Subcutaneous adipose tissue (tissue), 4 donors: ENCODE results near the gene PHLDA2. TPM values are rescaled to one million over a fixed set of nuclear protein-coding genes. Genes with fewer than 3 reads are reported as not detected.

Experiments used
- CTCF ChIP-seq: fragments of 450-650 bp; IDR thresholded peaks from one replicate; pipeline ENCODE4 v1.5.1; 2016; ENCODE audit warnings: low read depth, mild to moderate bottlenecking, control low read depth, antibody characterized with exemption, moderate library complexity
- total RNA-seq, 4 donors: library from RNA; depleted of rRNA; stranded (reverse); fragments of >200 nt; gene quantifications; one replicate each; pipeline ENCODE4 v1.1.0, GENCODE V29; 2016

PHLDA2 gene
- total RNA-seq, 4 donors from 2014 or later = 1.2 to 1.8 TPM; not detected in 2

GRCh38 chr11:2940147-2940920 lies 11.1 kb upstream of the PHLDA2 start:
- TF ChIP-seq CTCF = no peak

GRCh38 chr11:2934611-2935239 lies 5.5 kb upstream of the PHLDA2 start:
- no peak for TF ChIP-seq CTCF

- no peak for TF ChIP-seq CTCF
These were observed 4.9 kb upstream of the PHLDA2 start for GRCh38 chr11:2934021-2934550.

- no peak for TF ChIP-seq CTCF
These were observed 4.3 kb upstream of the PHLDA2 start for GRCh38 chr11:2933375-2934020.

GRCh38 chr11:2932850-2933251 lies 3.6 kb upstream of the PHLDA2 start:
- TF ChIP-seq CTCF = no peak

GRCh38 chr11:2931771-2932738 lies 2.8 kb upstream of the PHLDA2 start:
- no peak for TF ChIP-seq CTCF
